ENCODE measurements around the gene CDH15.

DNA sequence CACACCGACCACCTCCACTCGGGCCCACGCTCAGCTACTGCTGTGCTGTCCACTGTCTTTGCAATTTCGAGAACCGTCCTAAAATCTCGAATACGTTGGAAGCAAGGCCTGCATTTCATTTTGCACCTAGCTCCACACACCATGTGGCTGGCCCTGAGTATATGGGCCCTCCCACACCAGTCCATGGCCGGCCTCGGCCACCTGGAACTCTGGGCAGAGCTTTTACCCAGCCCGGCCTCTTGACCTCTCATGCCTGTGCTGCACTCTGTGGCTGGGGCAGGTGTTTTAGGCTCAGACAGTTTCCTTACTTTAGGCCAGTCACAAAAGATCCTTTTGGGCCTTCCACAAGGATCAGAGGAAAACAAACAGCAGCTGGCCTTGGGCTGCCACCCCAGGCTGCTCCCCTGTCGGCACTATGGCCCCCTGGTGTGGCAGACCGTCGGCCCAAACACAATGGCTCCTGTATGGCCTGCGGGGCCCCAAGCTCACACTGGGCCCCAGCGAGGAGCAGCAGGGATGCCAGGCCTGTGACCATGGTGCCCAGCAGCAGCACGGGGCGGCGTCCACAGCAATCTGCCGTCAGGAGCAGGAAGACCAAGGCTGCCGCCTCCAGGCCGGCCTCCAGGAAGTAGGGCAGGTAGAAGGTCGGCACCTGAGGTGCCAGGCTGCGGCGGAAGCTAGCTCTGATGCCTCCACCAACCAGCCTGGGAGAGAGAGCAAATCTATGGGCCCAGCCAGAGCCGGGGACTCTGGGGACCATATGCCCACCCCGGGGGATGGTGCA is 26.3 kb downstream of the CDH15 start:
- TF ChIP-seq, protein P1, sequence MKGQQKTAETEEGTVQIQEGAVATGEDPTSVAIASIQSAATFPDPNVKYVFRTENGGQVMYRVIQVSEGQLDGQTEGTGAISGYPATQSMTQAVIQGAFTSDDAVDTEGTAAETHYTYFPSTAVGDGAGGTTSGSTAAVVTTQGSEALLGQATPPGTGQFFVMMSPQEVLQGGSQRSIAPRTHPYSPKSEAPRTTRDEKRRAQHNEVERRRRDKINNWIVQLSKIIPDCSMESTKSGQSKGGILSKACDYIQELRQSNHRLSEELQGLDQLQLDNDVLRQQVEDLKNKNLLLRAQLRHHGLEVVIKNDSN (IDR thresholded peaks at IDR 0.05): no peak
- no peak for TF ChIP-seq CEBPB (IDR thresholded peaks at IDR 0.05)
- TF ChIP-seq MAX (IDR thresholded peaks at IDR 0.05): no peak
